HL-60 (cell line): Measurements from ENCODE around the gene OGFR.
A peak's percentile ranks its signal among the peaks of the same experiment; 100 is the strongest.

ENCODE experiments used
- DNase-seq, 2 experiments: peaks; one replicate each; pipeline ENCODE4 v3.0.0-alpha.2; 2010 to 2020; ENCODE audit warnings: low read depth in 1 of 2, low spot score in 1 of 2
- H3K27ac ChIP-seq: fragments of 250-450 bp; sonication (Bioruptor Pico); replicated peaks from 2 replicates; pipeline ENCODE4 v1.5.1; 2020; ENCODE audit warnings: mild to moderate bottlenecking, moderate library complexity
- H3K27me3 ChIP-seq: fragments of 250-450 bp; sonication (Bioruptor Pico); 2 replicates; pipeline ENCODE4 v1.5.1; 2021; ENCODE audit warnings: mild to moderate bottlenecking, moderate library complexity; ENCODE audit not compliant: insufficient read depth, poor library complexity, severe bottlenecking
- H3K4me3 ChIP-seq: replicated peaks from 2 replicates; pipeline ENCODE4 v1.5.1; 2011; ENCODE audit warnings: mild to moderate bottlenecking, control low read depth, low read length; ENCODE audit not compliant: insufficient read depth
- CTCF ChIP-seq: IDR thresholded peaks from one replicate; pipeline ENCODE4 v1.5.1; 2011; ENCODE audit warnings: low read length, control low read depth, inconsistent platforms; ENCODE audit not compliant: insufficient read depth
- GABPA ChIP-seq: IDR thresholded peaks from 2 replicates; pipeline ENCODE4 v1.6.1; 2012; ENCODE audit warnings: low read depth
- POLR2AphosphoS5 ChIP-seq: IDR thresholded peaks from 2 replicates; pipeline ENCODE4 v1.6.1; 2012; ENCODE audit warnings: low read depth
- REST ChIP-seq: IDR thresholded peaks from 2 replicates; pipeline ENCODE4 v1.6.1; 2012; ENCODE audit warnings: low read depth; ENCODE audit not compliant: insufficient replicate concordance
- SPI1 ChIP-seq: IDR thresholded peaks from 2 replicates; pipeline ENCODE4 v1.6.1; 2012; ENCODE audit warnings: low read depth, mild to moderate bottlenecking, borderline replicate concordance

Gene OGFR

GRCh38 chr20:62794007-62794724 is 10.5 kb upstream of the OGFR start:
- DNase-seq, result peak; percentile 94 to 97
- TF ChIP-seq SPI1 (no peak), GABPA (no peak), CTCF (no peak), POLR2AphosphoS5 (peak; percentile 73)
- peak overlapping the region; percentile 77 for H3K27ac ChIP-seq
- no peaks in the 10 kb centered on the region for H3K27me3 ChIP-seq
- peak overlapping the region; percentile 27 for H3K4me3 ChIP-seq

GRCh38 chr20:62795023-62795761 is 9.4 kb upstream of the OGFR start:
- H3K27ac ChIP-seq, result peak overlapping the region; percentile 77
- H3K4me3 ChIP-seq, result peak overlapping the region; percentile 35
- peak; percentile 51 to 59 for DNase-seq
- TF ChIP-seq GABPA, result no peak
- TF ChIP-seq SPI1, result no peak
- TF ChIP-seq REST, result no peak
- no peak for TF ChIP-seq POLR2AphosphoS5
- H3K27me3 ChIP-seq, result no peaks in the 10 kb centered on the region

- Histone ChIP-seq H3K27me3 (no peaks in the 10 kb centered on the region), H3K4me3 (peak overlapping the region; percentile 45), H3K27ac (no peak overlapping the region)
- TF ChIP-seq SPI1 (no peak), GABPA (no peak), REST (no peak), CTCF (no peak), POLR2AphosphoS5 (no peak)
- no peak for DNase-seq
Measured at GRCh38 chr20:62796699-62797491, 7.7 kb upstream of the OGFR start.
